Measurements from ENCODE around the gene EPB41L3. TPM values are rescaled to one million over a fixed set of nuclear protein-coding genes. Genes with fewer than 3 reads are reported as not detected.

EPB41L3 gene
- total RNA-seq, 4 donors from 2014 or later = 32.0 to 60.6 (median 41.8) TPM

DNA sequence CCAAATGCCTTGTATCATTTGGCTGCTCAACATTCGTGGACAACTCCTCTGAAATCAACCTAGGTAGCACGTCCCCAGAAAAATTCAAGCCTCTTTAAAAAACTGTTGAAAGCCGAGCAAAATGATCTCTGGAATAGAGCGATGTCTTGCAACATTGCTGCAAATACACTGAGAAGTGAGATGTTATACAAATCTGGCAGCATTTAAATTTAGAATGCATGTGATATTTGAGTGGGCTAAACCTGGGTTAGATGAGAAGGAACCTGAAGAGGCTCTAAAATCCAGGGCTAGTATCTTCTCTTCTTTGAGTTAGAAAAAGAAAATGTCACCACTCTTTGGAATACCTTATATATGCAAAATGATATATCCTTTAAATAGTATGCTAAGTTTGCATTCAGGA lies 166.8 kb downstream of the EPB41L3 start:
- DNase-seq (ENCODE audit: extremely low spot score) = no peak
- intact Hi-C loops (cut with DNase I) = no loop called here
- H3K9me3 ChIP-seq = no peaks in the 10 kb centered on the region
- no peaks in the 10 kb centered on the region for H3K27me3 ChIP-seq
- 88% methylated on average over 4 of the region's 4 CpGs for WGBS
- H3K36me3 ChIP-seq = no peaks in the 10 kb centered on the region
- H3K4me3 ChIP-seq = no peak overlapping the region
- no peaks in the 10 kb centered on the region for H3K4me1 ChIP-seq
- TF ChIP-seq POLR2A (IDR thresholded peaks at IDR 0.05; ENCODE audit: low read depth) = no peak
- no peak overlapping the region for H3K27ac ChIP-seq (replicated peaks in 1 of 4)

DNA sequence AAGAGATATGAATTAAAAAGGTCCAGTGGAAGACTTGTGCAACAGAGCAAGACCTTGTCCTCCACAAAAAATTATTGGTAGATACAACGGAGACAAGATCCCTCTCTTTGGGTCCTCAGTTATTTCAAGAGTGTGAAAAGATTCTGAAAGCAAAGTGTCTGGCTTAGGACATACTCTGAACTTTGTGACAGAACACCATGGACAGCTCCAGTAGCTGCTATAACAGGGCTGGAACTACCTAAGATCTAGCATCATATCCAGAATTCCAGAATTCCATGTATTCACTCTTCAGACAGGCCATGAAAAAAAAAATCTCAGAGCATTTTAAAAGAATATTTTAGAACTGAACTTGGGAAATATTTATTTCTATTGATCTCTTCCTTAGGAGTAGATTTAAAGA lies 173.5 kb downstream of the EPB41L3 start:
- H3K4me3 ChIP-seq = no peak overlapping the region
- WGBS = 74% methylated on average over 1 of the region's 1 CpG

GRCh38 chr18:5369513-5369912 lies 174.3 kb downstream of the EPB41L3 start:
- DNase-seq (ENCODE audit: extremely low spot score) = no peak
- intact Hi-C loops (cut with DNase I) = no loop called here
- H3K4me3 ChIP-seq = no peak overlapping the region
- no peaks in the 10 kb centered on the region for H3K9me3 ChIP-seq
- H3K27ac ChIP-seq (replicated peaks in 1 of 4) = no peak overlapping the region
- WGBS = 79% methylated on average over 2 of the region's 2 CpGs
- TF ChIP-seq POLR2A (IDR thresholded peaks at IDR 0.05; ENCODE audit: low read depth) (no peak), EP300 (IDR thresholded peaks at IDR 0.05) (no peak)
- TF ChIP-seq, protein P1, sequence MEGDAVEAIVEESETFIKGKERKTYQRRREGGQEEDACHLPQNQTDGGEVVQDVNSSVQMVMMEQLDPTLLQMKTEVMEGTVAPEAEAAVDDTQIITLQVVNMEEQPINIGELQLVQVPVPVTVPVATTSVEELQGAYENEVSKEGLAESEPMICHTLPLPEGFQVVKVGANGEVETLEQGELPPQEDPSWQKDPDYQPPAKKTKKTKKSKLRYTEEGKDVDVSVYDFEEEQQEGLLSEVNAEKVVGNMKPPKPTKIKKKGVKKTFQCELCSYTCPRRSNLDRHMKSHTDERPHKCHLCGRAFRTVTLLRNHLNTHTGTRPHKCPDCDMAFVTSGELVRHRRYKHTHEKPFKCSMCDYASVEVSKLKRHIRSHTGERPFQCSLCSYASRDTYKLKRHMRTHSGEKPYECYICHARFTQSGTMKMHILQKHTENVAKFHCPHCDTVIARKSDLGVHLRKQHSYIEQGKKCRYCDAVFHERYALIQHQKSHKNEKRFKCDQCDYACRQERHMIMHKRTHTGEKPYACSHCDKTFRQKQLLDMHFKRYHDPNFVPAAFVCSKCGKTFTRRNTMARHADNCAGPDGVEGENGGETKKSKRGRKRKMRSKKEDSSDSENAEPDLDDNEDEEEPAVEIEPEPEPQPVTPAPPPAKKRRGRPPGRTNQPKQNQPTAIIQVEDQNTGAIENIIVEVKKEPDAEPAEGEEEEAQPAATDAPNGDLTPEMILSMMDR (IDR thresholded peaks at IDR 0.05) = no peak
- H3K4me1 ChIP-seq = no peaks in the 10 kb centered on the region
- no peaks in the 10 kb centered on the region for H3K36me3 ChIP-seq
- H3K27me3 ChIP-seq = no peaks in the 10 kb centered on the region

More for the DNA sequence above, 173.5 kb downstream of the EPB41L3 start:
- DNase-seq (ENCODE audit: extremely low spot score) = no peak
- H3K27me3 ChIP-seq = no peaks in the 10 kb centered on the region
- intact Hi-C loops (cut with DNase I) = no loop called here
- no peaks in the 10 kb centered on the region for H3K36me3 ChIP-seq
- no peak overlapping the region for H3K27ac ChIP-seq (replicated peaks in 1 of 4)
- H3K9me3 ChIP-seq = no peaks in the 10 kb centered on the region
- H3K4me1 ChIP-seq = no peaks in the 10 kb centered on the region
- TF ChIP-seq POLR2A (IDR thresholded peaks at IDR 0.05; ENCODE audit: low read depth) (no peak), EP300 (IDR thresholded peaks at IDR 0.05) (no peak), POLR2AphosphoS5 (IDR thresholded peaks at IDR 0.05) (no peak)
- TF ChIP-seq, protein P1 (IDR thresholded peaks at IDR 0.05) = no peak

DNA sequence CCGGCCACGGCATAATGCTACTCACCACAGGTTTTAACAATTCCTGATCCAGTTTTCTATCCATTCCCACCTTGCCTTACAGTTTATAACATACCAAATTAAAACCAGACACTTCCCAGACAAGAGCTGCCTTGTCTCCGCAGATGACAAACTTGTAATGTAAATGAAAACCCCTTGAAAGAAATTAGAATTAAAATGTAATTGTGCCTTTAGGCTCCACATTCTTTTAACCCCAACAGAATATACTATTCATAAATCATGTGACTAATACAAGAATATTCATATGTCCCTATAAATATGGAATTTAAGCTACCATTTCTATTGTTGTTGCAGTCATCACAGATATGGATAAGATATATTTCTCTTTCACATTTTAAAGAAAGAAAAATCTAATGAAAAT lies 178.4 kb downstream of the EPB41L3 start:
- Histone ChIP-seq H3K9me3 (no peaks in the 10 kb centered on the region), H3K36me3 (no peaks in the 10 kb centered on the region), H3K27me3 (no peaks in the 10 kb centered on the region), H3K4me1 (no peaks in the 10 kb centered on the region), H3K27ac (replicated peaks in 1 of 4) (no peak overlapping the region), H3K4me3 (no peak overlapping the region)
- 66% methylated on average over 3 of the region's 3 CpGs for WGBS
- intact Hi-C loops (cut with DNase I) = no loop called here
- DNase-seq (ENCODE audit: extremely low spot score) = no peak
- TF ChIP-seq, protein P1 (IDR thresholded peaks at IDR 0.05) = no peak
- TF ChIP-seq POLR2AphosphoS5 (IDR thresholded peaks at IDR 0.05) = no peak
- no peak for TF ChIP-seq EP300 (IDR thresholded peaks at IDR 0.05)
- no peak for TF ChIP-seq POLR2A (IDR thresholded peaks at IDR 0.05; ENCODE audit: low read depth)

GRCh38 chr18:5350636-5351035 lies 193.2 kb downstream of the EPB41L3 start:
- 86% methylated on average over 2 of the region's 2 CpGs for WGBS

More at GRCh38 chr18:5350636-5351035, 193.2 kb downstream of the EPB41L3 start:
- DNase-seq (ENCODE audit: extremely low spot score) = no peak
- Histone ChIP-seq H3K9me3 (no peaks in the 10 kb centered on the region), H3K27me3 (no peaks in the 10 kb centered on the region), H3K36me3 (no peaks in the 10 kb centered on the region), H3K27ac (replicated peaks in 1 of 4) (no peak overlapping the region), H3K4me1 (no peaks in the 10 kb centered on the region), H3K4me3 (no peak overlapping the region)
- no peak for TF ChIP-seq POLR2AphosphoS5 (IDR thresholded peaks at IDR 0.05)
- TF ChIP-seq EP300 (IDR thresholded peaks at IDR 0.05) = no peak
- TF ChIP-seq, protein P1 (IDR thresholded peaks at IDR 0.05) = no peak
- no peak for TF ChIP-seq POLR2A (IDR thresholded peaks at IDR 0.05; ENCODE audit: low read depth)
- intact Hi-C loops (cut with DNase I) = no loop called here

Other genes starting within 250 kb of the EPB41L3 start
- 10 to 100 TPM in 3 of 4 donors, 1 to 10 TPM in 1; 9.8 to 15.6 (median 11.2) TPM for gene ZBTB14, start 248.3 kb downstream of the EPB41L3 start, total RNA-seq

Data from esophagus muscularis mucosa (tissue), 4 donors.